Kidney epithelial cell (primary cell): Measurements from ENCODE around the gene COASY. TPM values are rescaled to one million over a fixed set of nuclear protein-coding genes. Genes with fewer than 3 reads are reported as not detected.
A peak's percentile ranks its signal among the peaks of the same experiment; 100 is the strongest.

Source experiments
- DNase-seq: peaks from one replicate; pipeline ENCODE4 v3.0.0-alpha.2; 2010; ENCODE audit warnings: low read depth
- H3K27me3 ChIP-seq: 2 replicates; pipeline ENCODE4 v1.6.0; 2011; ENCODE audit warnings: low read length; ENCODE audit not compliant: control insufficient read depth, insufficient read depth
- H3K36me3 ChIP-seq: 2 replicates; pipeline ENCODE4 v1.5.1; 2011; ENCODE audit warnings: low read length; ENCODE audit not compliant: control insufficient read depth, insufficient read depth
- H3K4me3 ChIP-seq: 2 replicates; pipeline ENCODE4 v1.5.1; 2011; ENCODE audit warnings: low read depth, mild to moderate bottlenecking, control low read depth, low read length
- CTCF ChIP-seq: IDR thresholded peaks from 2 replicates; pipeline ENCODE4 v1.5.1; 2011; ENCODE audit warnings: mild to moderate bottlenecking, moderate library complexity, low read length, control low read depth, inconsistent platforms; ENCODE audit not compliant: insufficient read depth, poor library complexity, severe bottlenecking
- total RNA-seq: library from RNA; depleted of rRNA; stranded (reverse); fragments of >200 nt; gene quantifications from 2 replicates; pipeline ENCODE4 v1.2.3, GENCODE V29; 2015

The COASY gene
- total RNA-seq: 26.8 and 34.3 TPM in 2 replicates

DNA sequence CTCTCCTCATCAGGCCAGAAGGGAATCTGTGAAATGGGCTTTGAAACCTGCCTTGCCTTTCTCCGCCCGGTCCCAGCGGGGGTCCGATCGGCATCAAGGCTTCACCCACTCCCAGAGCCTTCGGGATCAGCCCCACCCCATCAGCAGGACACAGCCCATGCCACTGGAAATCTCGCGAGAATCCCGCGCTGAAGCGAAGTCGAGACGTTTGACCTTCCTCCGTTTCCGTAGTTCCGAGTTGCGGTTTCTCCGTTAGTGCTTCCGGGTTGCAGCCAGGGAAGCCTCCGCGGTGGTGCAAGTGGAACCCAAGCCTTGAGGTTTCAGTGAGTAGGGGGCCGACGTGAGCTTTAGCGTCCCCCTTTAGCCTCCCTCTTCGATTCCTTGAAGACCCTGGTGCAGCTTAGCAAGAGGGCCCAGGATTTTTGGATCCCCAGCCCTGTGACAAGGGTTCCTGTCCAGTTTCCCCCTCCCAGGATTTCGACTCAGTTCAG is at the start of gene COASY:
Gene COASY, plus strand, starts transcription at position 252 of the 491 bp plus-strand sequence. CDS start 475 bp downstream, outside the sequence.
- TF ChIP-seq CTCF: no peak
- H3K4me3 ChIP-seq: peak within 1 kb of the TSS; percentile 95
- no peaks in the 10 kb centered on the region for H3K27me3 ChIP-seq
- H3K36me3 ChIP-seq: peaks cover 3% of the 10 kb centered on the region
- DNase-seq: peak; percentile 88

DNA sequence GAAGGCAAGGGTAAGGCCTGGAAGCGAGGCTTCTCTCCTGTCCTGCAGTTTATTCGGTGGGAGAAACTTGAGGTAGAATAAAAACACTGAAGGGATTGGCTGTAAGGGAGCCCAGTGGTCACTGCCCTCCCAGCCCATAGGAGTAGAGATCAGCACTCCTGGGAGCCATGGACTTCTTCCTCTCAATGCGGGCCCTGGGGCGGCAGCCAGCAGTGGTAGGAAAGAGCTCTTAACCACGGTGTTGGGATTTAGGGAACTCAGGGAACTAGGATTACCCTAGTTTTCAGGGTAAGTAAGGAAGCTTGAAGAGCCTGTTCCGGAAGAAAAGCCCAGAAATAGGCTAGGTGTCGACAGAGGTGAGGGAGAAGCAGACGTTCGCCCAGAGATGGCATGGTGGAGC is 49.7 kb upstream of the COASY start:
- no peak for TF ChIP-seq CTCF
- no peaks in the 10 kb centered on the region for H3K27me3 ChIP-seq
- H3K4me3 ChIP-seq: no peak overlapping the region
- H3K36me3 ChIP-seq: peaks cover 2% of the 10 kb centered on the region
- no peak for DNase-seq

GRCh38 chr17:42512733-42513251 is 49.2 kb upstream of the COASY start:
- Histone ChIP-seq H3K4me3 (no peak overlapping the region), H3K27me3 (no peaks in the 10 kb centered on the region), H3K36me3 (peaks cover 2% of the 10 kb centered on the region)
- no peak for TF ChIP-seq CTCF
- DNase-seq: no peak

GRCh38 chr17:42513686-42514085 is 48.3 kb upstream of the COASY start:
- TF ChIP-seq CTCF: no peak
- H3K36me3 ChIP-seq: no peaks in the 10 kb centered on the region
- DNase-seq: no peak
- no peak overlapping the region for H3K4me3 ChIP-seq
- no peaks in the 10 kb centered on the region for H3K27me3 ChIP-seq

- Histone ChIP-seq H3K4me3 (no peak overlapping the region), H3K36me3 (no peaks in the 10 kb centered on the region), H3K27me3 (no peaks in the 10 kb centered on the region)
- TF ChIP-seq CTCF: no peak
- no peak for DNase-seq
These were observed 47.7 kb upstream of the COASY start for GRCh38 chr17:42514279-42514678.

DNA sequence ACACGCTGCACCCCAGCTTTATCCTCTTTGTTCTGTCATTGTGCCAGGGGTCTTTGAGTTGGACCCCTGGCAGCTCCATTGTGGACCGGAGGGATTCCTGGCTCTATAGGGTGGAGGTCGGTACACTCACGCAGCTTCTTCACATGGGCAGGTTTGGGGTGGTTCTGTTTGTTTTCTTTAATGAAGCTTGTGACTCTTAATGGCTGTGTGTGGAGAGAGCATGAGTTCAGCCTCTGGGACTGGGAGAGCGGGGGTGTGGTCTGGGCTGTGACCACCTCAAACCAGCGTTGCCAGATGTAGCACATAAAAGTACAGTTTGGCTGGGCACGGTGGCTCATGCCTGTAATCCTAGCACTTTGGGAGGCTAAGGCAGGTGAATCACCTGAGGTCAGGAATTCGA is 47.1 kb upstream of the COASY start:
- no peak for TF ChIP-seq CTCF
- Histone ChIP-seq H3K4me3 (no peak overlapping the region), H3K36me3 (no peaks in the 10 kb centered on the region), H3K27me3 (no peaks in the 10 kb centered on the region)
- no peak for DNase-seq
